GM12878 (cell line): ENCODE measurements around the gene EIF2A. TPM values are rescaled to one million over a fixed set of nuclear protein-coding genes. Genes with fewer than 3 reads are reported as not detected.

Source experiments
- BCLAF1 ChIP-seq: fragments of 450-650 bp; IDR thresholded peaks from 2 replicates; pipeline ENCODE4 v1.6.1; 2017; ENCODE audit warnings: antibody characterized with exemption, mild to moderate bottlenecking, moderate library complexity
- BHLHE40 ChIP-seq, 2 experiments: fragments of 450-650 bp in 1 of 2; IDR thresholded peaks; 2 replicates each; pipeline ENCODE4 v1.6.1; 2011 to 2017; ENCODE audit warnings: low read depth in 2 of 2, borderline replicate concordance in 1 of 2, improper control_type of control experiment in 1 of 2, low read length in 1 of 2, mild to moderate bottlenecking in 1 of 2
- CHD2 ChIP-seq: IDR thresholded peaks from 2 replicates; pipeline ENCODE4 v1.6.1; 2011; ENCODE audit warnings: low read depth, low read length, improper control_type of control experiment, borderline replicate concordance
- FOXM1 ChIP-seq: IDR thresholded peaks from 2 replicates; pipeline ENCODE4 v1.6.1; 2012; ENCODE audit warnings: low read depth, mild to moderate bottlenecking, inconsistent platforms, low read length, moderate library complexity
- MYB ChIP-seq: fragments of 150-350 bp; IDR thresholded peaks from 2 replicates; pipeline ENCODE4 v1.6.1; 2014; ENCODE audit warnings: mild to moderate bottlenecking, low read depth, low read length, borderline replicate concordance
- NRF1 ChIP-seq: conservative IDR thresholded peaks from 2 replicates; pipeline ENCODE4 v1.6.1; 2011; ENCODE audit warnings: mild to moderate bottlenecking, low read depth, low read length, improper control_type of control experiment
- PAX5 ChIP-seq: IDR thresholded peaks from 2 replicates; pipeline ENCODE4 v1.6.1; 2011; ENCODE audit warnings: low read depth, low read length, borderline replicate concordance
- SIN3A ChIP-seq: IDR thresholded peaks from 2 replicates; pipeline ENCODE4 v1.6.1; 2012; ENCODE audit warnings: low read depth, low read length, improper control_type of control experiment
- SMAD1 ChIP-seq: fragments of 450-650 bp; IDR thresholded peaks from 2 replicates; pipeline ENCODE4 v1.6.1; 2018; ENCODE audit warnings: mild to moderate bottlenecking, low read depth; ENCODE audit not compliant: partially characterized antibody
- TAF1 ChIP-seq: IDR thresholded peaks from 2 replicates; pipeline ENCODE4 v1.6.1; 2011; ENCODE audit warnings: mild to moderate bottlenecking, low read depth, low read length, borderline replicate concordance
- ZSCAN29 ChIP-seq: fragments of 450-650 bp; IDR thresholded peaks from 2 replicates; pipeline ENCODE4 v1.6.1; 2017; ENCODE audit warnings: mild to moderate bottlenecking, moderate library complexity
- polyA plus RNA-seq, 11 experiments: library from polyadenylated mRNA; depleted of rRNA in 4 of 11; unstranded in 6 of 11; stranded (reverse) in 5 of 11; fragments of >200 nt; fragmentation: Nextera tagmentation in 4 of 11; fragmentation: Illumina TruSeq in 1 of 11; extraction: Ambion mirVana in 4 of 11; extraction: Trizol in 1 of 11; gene quantifications; 1 replicate in 1 of 11; 2 replicates in 10 of 11; pipeline versions ENCODE4 v1.2.1 to v1.2.3, GENCODE V29; 2011 to 2016; ENCODE audit warnings: inconsistent platforms in 2 of 11, missing spikeins in 2 of 11, low read depth in 1 of 11
- total RNA-seq, 4 experiments: library from RNA; depleted of rRNA in 3 of 4; stranded (reverse); fragments of >200 nt in 3 of 4; fragmentation: Illumina TruSeq in 1 of 4; extraction: Trizol in 1 of 4; gene quantifications; 2 replicates each; pipeline versions ENCODE4 v1.2.1 to v1.2.3, GENCODE V29; 2013 to 2021
- TF ChIP-seq, protein P1 (sequence below): IDR thresholded peaks from 2 replicates; pipeline ENCODE4 v1.6.1; 2012; ENCODE audit warnings: mild to moderate bottlenecking, low read depth, low read length

Gene EIF2A
- total and polyA plus RNA-seq, 10 of the 15 experiments (the other 5 are each of a cell fraction or from before 2014, with no cell fraction given) = 85.4 to 211 (median 136) TPM

DNA sequence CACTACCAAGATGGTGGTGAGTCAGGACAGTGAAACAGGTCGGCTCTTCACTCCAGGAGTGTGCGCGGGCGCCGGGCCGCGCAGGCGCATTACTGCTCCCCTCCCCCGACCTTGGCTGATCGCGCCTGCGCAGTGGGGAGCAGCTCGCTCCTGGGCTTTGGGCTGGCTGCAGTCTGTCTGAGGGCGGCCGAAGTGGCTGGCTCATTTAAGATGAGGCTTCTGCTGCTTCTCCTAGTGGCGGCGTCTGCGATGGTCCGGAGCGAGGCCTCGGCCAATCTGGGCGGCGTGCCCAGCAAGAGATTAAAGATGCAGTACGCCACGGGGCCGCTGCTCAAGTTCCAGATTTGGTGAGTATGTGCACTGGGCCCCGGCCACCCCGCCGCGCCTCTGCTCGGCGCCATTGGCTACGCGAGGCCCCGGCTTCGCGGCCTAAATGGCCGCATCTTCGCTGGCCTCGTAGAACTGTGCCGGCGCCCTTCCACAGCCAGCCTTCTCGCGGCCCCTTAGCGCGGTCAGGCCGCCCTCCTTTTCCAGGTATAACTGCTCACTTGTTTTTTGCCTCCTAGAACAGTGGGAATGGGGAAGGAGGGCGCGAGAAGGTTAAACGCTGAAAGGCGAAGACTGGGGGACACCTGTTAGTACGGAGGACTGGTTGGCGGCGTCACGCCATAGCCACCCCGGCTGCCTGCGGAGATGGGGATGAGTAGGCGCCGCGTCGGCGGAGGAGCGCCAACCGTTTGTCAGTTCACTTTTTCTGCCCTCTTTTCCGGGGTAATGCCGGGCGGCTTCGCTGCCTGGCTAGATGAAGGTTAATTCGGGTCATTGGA is 56.8 kb downstream of the EIF2A start, which contains the start of gene SELENOT (continued):
- TF ChIP-seq, protein P1, sequence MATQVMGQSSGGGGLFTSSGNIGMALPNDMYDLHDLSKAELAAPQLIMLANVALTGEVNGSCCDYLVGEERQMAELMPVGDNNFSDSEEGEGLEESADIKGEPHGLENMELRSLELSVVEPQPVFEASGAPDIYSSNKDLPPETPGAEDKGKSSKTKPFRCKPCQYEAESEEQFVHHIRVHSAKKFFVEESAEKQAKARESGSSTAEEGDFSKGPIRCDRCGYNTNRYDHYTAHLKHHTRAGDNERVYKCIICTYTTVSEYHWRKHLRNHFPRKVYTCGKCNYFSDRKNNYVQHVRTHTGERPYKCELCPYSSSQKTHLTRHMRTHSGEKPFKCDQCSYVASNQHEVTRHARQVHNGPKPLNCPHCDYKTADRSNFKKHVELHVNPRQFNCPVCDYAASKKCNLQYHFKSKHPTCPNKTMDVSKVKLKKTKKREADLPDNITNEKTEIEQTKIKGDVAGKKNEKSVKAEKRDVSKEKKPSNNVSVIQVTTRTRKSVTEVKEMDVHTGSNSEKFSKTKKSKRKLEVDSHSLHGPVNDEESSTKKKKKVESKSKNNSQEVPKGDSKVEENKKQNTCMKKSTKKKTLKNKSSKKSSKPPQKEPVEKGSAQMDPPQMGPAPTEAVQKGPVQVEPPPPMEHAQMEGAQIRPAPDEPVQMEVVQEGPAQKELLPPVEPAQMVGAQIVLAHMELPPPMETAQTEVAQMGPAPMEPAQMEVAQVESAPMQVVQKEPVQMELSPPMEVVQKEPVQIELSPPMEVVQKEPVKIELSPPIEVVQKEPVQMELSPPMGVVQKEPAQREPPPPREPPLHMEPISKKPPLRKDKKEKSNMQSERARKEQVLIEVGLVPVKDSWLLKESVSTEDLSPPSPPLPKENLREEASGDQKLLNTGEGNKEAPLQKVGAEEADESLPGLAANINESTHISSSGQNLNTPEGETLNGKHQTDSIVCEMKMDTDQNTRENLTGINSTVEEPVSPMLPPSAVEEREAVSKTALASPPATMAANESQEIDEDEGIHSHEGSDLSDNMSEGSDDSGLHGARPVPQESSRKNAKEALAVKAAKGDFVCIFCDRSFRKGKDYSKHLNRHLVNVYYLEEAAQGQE = peak; percentile 50; the same call in 1 of the 2 replicates
- no peak for TF ChIP-seq SMAD1
- TF ChIP-seq BCLAF1 = no peak
- TF ChIP-seq PAX5 = 0 out of 2 replicates have a peak, but pooled peaks have one; percentile 6
- TF ChIP-seq SIN3A = peak; percentile 85; the same call in 1 of the 2 replicates
- TF ChIP-seq MYB = no peak
- peak; percentile 86 for TF ChIP-seq NRF1
- peak; percentile 4 to 22; a peak in 1 of 4 replicates for TF ChIP-seq BHLHE40 (IDR thresholded peaks at IDR 0.05; ENCODE audit: borderline replicate concordance in 1 of 2, low read depth in 2 of 2, low read length in 1 of 2)
- no peak for TF ChIP-seq ZSCAN29
- peak; percentile 97; the same call in 1 of the 2 replicates for TF ChIP-seq TAF1
- peak; percentile 84 for TF ChIP-seq CHD2
- peak; percentile 71; the same call in 1 of the 2 replicates for TF ChIP-seq FOXM1
